Stimulated activated CD4-positive, alpha-beta T cell treated with anti-CD3 and anti-CD28 coated beads, TNF-alpha, amount 100 ng/mL, for 48 hours (primary cell): ENCODE results near the gene TXNRD2.

Experiments used
- DNase-seq, 3 donors: peaks; one replicate each; pipeline ENCODE4 v3.0.0-alpha.2; 2020; ENCODE audit warnings: low read depth in 3 of 3

TXNRD2 gene

DNA sequence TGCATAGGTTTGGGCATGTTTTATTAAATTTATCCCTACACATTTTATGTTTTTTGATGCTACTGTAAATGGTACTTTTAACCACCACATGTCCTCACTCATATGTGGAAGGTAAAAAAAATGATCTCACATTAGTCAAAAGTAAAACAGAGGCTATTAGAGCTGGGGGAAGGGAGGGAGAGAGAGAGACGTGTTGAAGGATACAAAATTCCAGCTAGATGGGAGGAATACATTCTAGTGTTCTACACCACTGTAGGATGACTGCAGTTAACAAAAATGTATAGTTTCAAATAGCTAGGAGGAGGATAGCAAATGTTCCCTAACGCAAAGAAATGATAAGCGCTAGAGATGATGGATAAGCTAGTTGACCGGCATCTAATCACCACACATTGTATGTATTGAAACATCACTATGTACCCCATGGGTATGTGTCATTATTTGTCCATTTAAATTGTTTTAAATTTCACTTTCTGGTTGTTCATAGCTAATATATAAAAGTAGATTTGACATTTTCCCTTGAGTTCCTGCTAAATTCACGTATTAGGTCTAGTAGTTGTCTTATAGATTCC lies 77.0 kb downstream of the TXNRD2 start:
- DNase-seq, result no peak

DNA sequence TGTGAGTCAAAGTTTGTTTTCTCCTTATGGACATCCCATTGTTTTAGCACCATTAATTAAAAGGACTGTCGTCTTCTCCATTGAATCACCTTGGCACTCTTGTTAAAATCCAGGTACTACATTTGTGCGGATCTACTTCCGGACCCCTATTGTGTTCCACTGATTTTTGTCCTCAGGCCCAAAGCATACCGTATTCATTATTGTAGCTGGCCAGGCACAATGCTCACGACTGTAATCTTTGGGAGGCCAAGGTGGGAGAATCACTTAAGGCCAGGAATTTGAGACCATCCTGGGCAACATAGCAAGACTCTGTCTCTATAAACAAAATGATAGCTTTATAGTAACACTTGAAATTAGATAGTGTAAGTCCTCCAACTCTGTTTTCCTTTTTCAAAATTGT lies 78.0 kb downstream of the TXNRD2 start:
- DNase-seq, result no peak

DNA sequence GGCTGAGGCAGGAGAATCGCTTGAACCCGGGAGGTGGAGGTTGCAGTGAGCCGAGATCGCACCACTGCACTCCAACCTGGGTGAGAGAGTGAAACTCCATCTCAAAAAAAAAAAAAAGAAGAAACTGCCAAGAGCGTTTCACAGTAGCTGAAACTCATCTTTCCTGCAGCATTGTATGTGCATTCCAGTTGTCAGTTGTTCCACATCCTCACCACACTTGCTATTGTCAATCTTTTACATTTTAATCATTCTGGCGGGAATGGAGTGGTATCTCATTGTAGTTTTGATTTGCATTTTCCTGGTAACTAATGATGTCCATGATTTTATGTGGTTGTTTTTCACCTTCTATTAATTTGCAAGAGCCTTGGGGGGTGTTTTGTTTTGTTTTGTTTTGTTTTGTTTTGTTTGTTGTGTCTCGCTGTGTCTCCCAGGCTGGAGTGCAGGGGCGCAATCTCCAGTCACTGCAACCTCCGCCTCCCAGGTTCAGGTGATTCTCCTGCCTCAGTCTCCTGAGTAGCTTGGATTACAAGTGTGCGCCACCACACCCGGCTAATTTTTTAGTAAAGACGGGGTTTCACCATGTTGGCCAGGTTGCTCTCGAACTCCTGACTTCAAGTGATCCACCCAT lies 78.9 kb downstream of the TXNRD2 start:
- no peak for DNase-seq

DNA sequence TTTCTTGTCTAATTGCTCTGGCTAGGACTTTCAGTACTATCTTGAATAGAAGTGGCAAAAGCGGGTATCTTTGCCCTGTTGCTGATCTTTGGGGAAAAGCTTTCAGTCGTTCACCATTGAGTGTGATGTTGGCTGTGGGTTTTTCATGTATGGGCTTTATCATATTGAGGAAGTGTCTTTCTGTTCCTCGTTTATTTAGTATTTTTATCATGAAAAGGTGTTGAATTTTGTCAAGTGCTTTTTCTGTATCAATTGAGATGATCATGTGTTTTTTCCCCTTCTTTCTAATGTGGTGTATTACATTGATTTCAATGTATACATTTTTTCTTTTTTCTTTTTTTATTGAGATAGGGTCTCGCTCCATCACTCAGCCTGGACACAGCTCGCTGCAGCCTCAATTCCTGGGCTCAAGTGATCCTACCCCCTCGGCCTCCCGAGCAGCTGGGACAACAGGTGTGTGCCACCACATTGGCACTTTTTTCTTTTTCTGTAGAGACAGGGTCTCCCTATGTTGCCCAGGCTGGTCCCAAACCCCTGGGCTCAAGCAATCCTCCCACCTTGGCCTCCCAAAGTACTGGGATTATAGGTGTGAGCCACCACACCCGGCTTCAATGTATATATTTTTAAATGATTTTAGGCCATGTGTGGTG lies 81.6 kb downstream of the TXNRD2 start:
- DNase-seq, result no peak

DNA sequence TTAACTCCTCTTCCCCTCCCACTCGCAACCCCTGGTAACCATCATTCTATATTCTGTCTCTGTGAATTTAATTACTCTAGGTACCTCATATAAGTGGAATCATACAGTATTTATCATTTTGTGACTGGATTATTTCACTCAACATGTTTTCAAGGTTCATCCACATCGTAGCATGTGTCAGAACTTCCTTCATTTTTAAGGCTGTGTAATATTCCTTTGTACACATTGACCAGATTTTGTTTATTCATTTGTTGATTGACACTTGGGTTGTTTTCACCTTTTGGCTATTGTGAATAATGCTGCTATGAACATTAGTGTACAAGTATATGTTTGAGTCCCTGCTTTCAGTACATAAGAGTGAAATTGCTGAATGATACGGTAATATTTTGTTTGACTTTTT lies 84.2 kb downstream of the TXNRD2 start:
- no peak for DNase-seq

DNA sequence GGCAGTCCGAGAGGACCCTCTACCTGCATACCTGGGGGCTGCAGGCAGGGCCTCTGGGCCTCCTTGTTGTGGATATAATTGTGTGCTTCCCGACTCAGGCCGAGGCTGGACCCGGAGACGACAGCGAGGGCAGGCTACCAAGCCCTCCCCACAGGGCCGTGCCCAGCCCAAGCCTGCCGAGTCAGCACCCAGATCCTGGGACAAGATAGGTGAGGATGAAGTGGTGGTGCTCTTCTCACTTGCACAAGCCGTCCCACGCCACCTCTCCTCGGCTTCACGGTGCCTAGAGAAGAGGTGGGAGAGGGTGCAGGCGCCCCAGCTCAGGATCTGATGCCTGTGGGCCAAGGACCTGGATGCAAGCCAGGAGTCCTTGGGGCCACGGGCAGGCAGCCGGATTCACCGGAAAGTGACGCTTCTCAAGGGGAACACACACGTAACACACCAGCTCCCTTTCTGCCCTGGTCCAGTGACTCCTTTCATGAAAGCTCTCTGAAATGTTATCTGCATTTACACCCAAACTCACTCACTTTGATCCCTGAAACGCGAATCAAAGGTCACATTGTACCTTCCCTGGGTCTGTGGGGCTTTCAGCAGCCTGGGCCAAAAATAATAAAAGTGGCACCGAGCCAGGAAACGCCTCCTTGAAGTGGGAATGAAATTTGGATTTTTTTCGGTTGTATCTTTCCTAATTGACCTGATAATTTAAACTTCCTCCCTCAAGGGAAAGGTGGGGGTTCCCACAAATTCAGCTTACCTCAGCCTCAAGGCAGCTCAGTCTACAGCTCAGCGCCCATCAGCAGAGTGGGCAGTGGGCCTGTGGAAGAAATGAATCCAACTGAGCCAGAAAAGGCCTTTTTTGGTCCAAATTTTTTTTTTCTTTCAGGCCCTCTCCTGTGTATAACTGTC lies 85.9 kb downstream of the TXNRD2 start:
- DNase-seq, result peak; percentile 43 to 72 (median 61)

DNA sequence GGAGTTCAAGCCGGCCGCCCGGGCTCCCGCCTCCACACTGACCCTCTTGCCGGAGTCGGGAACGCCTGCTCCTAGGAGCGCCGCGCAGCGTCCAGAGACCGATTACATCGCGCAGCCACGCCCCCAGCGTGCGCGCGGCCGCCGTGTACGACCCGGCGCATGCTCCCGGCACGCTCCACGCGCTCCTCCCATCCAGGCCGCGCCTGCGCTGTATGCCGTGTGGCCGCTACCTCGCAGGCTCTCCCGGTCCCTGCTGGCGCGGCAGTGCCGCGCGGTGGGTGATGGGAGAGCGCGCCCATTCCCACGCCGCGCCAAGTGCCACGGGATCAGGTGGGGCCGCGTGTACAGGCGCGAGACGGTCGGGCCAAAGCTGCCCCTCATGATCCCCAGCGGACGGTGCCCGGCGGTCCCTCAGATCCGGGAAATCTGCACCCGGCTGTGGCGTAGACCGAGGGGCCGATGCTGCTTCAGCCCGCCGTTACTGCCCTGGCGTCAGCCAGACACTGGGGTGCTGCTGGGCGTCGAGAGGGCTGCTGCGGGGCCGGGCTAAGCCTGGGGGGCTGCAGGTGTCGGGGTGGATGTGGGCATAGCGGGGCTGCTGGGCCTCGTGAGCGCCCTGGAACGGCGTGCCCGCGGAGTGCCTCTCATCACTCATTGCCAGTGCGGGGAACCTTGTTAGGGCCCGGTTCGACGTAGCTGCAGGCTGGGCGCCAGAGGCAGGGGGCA lies 86.7 kb downstream of the TXNRD2 start, which contains the start of the genes GNB1L and RTL10:
Gene GNB1L, minus strand, starts transcription at position 97 of the 726 bp plus-strand sequence. CDS start 33,519 bp downstream, outside the sequence.
Gene RTL10, minus strand, starts transcription at position 97 of the 726 bp plus-strand sequence. CDS start 2,613 bp downstream, outside the sequence.
- peak; percentile 92 to 96 (median 93) for DNase-seq

DNA sequence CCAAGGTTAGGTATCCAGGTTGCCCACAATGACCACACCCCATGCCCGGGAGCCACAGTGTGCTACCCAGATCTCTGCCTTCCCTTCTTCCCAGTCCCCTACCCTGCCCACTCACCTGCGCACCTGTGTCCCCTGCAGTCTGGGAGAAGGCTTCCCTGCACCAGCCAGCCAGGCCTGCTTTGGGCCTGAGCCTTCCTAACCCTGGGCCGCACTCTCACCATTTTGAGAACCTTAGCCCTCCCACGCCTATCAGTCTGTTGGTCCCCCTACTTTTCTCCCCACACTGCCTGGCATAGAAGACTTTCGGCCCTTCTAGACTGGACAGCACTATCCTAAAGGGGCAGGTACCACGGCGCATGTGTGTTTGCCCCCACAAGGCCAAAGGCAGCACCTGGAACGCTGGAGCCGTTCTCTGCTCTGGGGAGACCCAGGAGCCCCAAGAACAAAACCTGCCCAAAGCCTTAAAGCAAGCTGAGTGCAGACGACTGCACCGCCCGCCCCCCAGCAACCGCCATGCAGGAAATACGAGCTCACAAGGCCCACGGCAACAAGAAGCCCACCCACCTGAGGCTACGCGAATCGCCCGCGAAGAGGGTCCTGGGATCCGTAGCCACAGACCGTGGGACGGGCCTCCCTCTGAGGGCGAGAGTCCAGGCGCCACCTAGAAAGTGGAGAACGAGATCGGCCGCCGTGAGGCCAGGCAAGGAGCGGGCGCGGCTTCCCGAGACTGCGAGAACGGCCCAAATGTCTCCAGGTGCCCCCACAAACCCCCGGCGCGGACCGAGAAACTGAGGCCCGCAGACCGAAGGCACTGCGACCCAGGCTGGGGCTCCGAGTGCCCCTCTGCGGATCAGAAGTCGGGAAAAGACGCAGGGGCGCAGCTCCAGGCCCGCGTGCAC lies 87.5 kb downstream of the TXNRD2 start:
- peak in 1 of 3 donors; percentile 12 for DNase-seq

DNA sequence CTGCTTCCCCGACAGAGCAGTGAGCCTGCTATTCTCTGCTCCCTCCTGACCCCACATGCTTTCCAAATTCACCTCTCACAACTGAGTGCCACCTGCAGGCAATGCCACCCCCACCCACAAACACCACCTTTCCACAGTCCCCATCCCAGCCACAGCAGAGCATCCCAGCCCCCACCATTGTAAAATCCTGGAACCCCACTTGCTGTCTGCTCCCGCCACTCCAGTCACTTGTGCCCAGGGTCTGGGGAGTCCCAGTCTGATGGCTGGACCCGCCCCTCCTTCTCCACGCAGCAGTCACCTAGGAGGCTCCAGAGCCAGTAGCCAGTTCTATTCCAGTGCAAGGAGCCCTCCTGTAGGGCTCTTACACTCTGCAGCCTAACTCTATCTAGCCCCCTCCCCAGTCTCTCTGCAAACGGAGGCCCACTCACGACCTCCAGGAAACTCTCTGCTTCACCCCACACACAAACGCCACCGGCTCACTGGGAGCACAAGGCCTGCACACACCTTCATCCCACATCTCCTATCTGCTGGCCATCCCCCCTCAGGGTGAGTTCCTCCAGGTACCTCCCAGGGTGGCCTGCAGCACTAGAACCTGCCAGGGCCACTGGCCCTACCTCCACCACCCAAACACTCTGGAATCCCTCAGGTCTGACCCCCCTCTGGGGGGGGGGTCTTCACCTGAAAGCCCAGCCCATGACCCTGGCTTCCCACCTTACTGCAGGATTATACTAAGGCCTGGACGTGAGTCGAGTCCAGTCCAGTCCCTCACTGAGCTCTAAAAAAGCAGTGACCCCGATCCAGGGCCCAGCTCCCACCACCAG lies 88.3 kb downstream of the TXNRD2 start:
- DNase-seq, result no peak

DNA sequence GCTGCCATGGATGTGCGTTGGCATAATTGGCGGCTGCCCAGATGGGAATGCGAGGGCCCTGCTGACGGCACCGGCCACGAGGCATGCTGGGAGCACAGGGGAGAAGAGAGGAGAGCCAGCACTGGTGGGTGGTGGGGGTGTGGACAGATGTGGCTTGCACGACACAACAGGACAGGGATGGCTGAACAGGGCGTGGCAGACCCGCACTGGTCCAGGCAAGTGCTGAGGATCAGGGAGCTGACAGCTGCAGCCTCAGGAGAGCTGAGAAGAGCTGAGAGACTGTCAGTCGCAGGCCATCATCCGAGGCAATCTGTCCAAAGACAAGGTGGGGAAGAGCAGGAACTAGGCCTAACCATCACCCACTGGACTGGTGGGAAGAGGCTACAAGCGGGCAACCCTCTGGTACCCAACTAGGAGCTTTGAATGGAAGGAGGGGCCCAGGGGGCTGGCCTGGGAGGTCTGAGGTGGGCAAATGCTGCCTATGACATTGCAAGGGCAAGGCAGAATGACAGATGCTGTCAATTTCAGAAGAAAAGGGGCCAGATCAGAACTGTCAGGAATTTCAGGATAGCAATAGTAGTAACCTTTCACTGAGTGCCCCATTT lies 89.3 kb downstream of the TXNRD2 start:
- DNase-seq, result no peak

DNA sequence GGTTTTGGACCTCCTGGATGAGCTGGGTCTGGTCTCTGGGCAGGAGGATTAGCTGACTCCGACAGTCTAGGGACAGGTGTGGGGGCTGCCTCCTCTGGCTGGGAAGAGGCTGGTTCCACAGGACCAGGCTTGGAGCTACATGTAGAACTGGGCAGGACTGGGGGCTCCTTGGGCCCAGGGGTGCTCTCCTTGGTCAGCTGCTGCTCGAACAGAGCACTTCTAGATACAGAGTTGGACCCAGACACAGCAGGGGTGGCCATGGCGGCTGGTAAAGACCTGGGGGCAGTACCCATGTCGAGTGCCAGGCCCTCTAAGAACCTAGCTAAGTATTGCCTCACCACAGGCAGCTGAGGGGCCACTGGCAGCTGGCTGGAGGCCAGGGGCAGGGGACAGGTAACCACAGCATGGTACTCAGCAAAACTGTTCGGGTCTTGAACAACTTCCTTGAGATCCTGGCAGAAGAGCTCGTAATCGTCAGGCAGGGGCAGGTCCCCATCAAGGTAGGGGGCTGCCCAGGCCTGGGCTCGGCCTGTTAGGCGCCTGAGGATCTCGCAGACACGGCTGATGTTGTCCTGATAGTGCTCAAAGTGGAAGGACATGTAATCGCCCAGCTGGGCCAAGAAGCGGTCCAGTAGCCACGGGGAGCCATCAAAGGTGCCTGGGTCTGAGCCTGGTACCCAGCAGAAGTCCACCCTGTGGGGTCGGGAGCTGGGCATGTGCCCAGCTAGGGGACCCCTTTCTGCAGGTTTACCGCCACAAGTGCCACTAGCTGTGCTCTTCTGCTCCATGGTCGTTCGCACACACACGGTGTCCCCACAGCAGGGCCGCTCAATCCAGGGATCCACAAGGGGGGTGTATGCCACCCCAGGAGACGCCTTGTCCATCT lies 90.1 kb downstream of the TXNRD2 start:
- no peak for DNase-seq

DNA sequence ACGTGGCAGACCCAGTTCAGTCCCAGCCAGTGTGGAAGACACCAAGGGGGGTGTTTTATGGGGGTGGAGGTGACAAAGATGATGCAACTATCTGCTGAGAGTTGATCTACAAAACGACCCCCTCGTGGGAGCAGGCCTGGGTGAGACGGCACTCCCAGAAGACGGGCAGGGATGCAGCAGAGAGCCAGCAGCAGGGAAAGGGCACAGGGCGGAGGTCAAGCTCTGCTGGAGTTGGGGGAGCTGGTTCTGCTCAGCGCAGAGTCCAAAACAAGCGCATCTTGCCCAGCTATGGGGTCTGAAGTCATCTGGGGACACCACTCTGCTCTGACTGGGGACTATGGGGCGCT lies 90.9 kb downstream of the TXNRD2 start:
- no peak for DNase-seq

DNA sequence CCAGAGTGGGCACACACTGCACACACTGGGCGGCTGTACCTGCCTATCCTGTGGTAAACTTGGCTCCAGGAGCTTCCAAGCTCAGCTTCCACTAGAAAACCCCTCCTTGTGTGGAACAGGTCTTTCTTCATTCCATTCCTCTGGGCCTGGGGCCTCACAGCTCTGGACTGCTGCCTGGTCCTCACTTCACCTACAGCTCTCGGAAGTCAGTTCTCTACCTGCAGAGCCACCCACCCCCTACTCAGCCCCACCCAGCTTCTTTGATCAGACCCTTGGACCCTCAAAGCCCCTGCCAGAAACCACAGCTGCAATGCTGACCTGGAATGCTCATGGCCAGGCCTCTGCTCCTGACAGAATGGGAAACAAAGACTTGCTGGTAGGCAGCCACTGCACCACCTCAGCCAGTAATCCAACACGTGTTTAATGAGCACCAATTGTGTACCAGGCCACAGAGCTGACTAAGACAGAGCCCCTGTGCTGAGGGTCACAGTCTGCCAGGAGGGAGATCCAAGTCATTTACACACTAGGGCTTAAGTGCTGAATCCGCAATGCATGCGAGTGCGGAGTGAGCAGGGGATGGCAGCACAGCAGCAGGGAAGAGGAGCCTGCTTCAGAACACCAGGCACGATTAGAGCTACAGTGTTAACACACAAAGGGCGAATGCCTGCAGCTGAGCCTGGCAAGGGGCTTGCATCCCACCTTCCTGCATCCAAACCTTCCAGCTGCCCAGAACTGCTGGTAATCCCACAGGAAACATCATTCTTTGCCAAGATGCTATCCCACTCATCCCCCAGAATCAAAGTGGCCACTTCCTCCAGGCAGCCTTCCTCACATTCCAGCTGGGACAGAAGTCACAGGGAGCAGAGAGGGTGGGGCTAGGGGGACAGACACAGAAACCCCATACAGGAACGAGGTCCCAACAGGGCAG lies 91.5 kb downstream of the TXNRD2 start:
- DNase-seq, result no peak

DNA sequence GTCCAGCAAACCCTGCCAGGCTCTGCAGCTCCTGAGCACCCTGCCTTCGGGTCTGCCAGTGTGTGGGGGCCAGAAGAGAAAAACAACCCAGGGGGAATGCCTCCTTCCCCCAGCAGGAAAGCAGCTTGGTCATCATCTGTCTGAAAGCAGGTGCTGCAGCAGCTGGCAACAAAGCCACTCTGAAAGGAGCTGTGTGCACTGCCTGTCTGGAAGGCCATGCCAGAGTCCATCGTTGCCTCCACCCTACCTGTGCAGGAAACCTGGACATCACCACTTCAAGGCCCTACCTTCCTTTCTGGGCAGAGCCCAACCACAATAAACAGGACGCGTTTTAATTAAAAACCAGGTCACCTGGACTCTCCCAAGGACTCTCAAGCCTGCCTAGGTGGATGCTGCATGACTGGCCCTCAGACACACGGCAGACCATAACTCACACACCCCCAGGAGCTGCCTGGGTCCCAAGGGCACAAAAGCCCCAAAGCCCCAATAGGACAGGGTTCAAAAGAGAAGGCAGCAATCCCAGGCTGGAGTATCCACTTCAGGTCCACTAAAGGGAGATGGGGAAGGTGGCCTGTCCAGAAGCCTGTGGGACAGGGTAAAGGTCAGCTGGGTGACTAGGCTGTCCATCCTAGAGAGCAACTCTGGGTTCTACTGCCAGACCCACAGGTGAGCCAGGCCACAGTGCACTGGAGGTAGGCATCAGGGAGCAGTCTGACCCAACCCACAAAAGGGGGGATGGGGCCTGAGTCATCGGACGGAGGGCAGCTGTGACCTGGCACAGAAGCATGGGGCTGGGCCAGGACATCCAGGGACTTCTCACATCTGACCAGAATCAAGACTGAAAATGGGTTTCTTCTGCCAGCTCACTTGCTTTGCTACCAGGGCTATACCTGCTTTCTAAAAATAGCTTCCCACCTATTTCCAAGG lies 93.1 kb downstream of the TXNRD2 start:
- no peak for DNase-seq

DNA sequence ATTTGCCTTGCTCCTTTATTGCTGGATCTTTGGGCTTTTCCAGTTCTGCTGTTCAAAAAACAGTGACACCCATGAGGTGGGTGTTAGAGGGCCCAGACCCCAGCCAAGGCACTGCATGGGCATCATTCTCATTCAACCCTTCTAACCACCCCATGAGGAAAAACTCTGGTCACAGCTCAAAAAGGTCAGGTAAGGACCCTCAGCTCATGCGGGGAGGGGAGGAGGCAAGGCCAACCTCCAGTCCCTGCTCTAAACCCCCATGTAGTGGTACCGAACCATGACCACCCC lies 94.3 kb downstream of the TXNRD2 start:
- DNase-seq, result no peak
